ENCODE results near the gene PPP6R3. TPM values are rescaled to one million over a fixed set of nuclear protein-coding genes. Genes with fewer than 3 reads are reported as not detected.
A peak's percentile ranks its signal among the peaks of the same experiment; 100 is the strongest.
"Not testable (repeated sequence)": the region's sequence is repeated elsewhere in the genome, so short reads cannot be mapped to it uniquely, and the experiment has no call there.

PPP6R3 gene
- total RNA-seq, 1 donor from 2014 or later: 55.8 TPM

GRCh38 chr11:68469642-68470041 is 9.1 kb downstream of the PPP6R3 start:
- no peak for DNase-seq (ENCODE audit: low read depth)
- no peak for TF ChIP-seq CTCF (conservative IDR thresholded peaks at IDR 0.05; ENCODE audit: low read depth, low read length)
- no peak overlapping the region for H3K4me3 ChIP-seq (ENCODE audit: low read depth, low read length)

DNA sequence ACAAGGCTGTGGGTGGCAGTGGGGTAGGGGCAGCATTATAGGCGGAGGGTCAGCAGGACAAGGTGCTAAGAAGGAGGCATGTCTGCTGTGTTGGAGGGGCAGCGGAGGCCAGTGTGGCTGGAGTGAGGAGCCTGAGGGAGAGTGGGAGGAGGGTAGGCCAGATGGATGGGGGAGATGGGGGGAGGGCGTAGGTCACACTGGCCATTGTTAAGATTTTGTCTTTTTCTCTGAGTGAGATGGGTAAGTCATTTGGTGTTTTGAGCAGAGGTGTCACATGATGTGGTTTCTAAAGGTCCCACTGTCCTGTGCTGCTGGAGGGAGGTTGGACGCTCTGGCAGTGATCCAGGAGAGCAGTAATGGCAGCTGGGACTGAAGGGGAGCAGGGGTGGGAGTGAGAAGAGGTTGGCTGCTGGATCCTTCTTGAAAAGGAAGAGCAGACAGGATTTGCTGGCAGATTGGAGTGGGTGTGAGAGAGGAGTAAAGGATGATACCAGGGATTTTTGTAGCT is 9.8 kb downstream of the PPP6R3 start:
- DNase-seq (ENCODE audit: low read depth): no peak
- H3K4me3 ChIP-seq (ENCODE audit: low read depth, low read length): no peak overlapping the region
- no peak for TF ChIP-seq CTCF (conservative IDR thresholded peaks at IDR 0.05; ENCODE audit: low read depth, low read length)

- peak; percentile 22 for DNase-seq (ENCODE audit: low read depth)
- H3K4me3 ChIP-seq (ENCODE audit: low read depth, low read length): no peak overlapping the region
- no peak for TF ChIP-seq CTCF (conservative IDR thresholded peaks at IDR 0.05; ENCODE audit: low read depth, low read length)
Observed at GRCh38 chr11:68471360-68472340, 11.1 kb downstream of the PPP6R3 start.

DNA sequence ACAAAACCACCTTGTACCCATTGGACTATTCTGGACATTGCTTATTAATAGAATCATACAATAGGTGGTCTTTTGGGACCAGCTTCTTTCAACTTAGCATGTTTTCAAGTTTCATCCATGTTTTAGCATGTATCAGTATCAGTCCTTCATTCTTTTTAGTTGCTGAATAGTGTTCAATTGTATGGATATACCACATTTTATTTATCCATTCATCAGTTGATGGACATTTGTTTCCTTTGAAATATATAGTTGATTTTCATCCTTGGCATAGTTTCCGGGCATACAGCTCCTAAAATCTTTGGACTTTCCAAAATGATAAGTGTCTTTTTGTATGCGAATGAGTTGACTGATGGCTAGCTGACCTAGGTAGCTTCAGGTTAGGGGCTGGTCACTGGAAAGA is 12.2 kb downstream of the PPP6R3 start:
- no peak for DNase-seq (ENCODE audit: low read depth)
- TF ChIP-seq CTCF (conservative IDR thresholded peaks at IDR 0.05; ENCODE audit: low read depth, low read length): no peak
- no peak overlapping the region for H3K4me3 ChIP-seq (ENCODE audit: low read depth, low read length)

- no peak for TF ChIP-seq CTCF (conservative IDR thresholded peaks at IDR 0.05; ENCODE audit: low read depth, low read length)
- no peak overlapping the region for H3K4me3 ChIP-seq (ENCODE audit: low read depth, low read length)
- DNase-seq (ENCODE audit: low read depth): no peak
Observed at GRCh38 chr11:68473693-68474092, 13.1 kb downstream of the PPP6R3 start.

DNA sequence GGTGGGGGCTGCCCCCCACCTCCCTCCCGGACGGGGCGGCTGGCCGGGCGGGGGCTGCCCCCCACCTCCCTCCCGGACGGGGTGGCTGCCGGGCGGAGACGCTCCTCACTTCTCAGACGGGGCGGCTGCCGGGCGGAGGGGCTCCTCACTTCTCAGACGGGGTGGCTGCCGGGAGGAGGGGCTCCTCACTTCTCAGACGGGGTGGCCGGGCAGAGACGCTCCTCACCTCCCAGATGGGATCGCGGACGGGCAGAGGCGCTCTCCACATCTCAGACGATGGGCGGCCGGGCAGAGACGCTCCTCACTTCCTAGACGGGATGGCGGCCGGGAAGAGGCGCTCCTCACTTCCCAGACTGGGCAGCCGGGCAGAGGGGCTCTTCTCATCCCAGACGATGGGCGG is 15.1 kb downstream of the PPP6R3 start:
- not testable (repeated sequence) for DNase-seq (ENCODE audit: low read depth); H3K4me3 ChIP-seq (ENCODE audit: low read depth, low read length)

- no peak for DNase-seq (ENCODE audit: low read depth)
- TF ChIP-seq CTCF (conservative IDR thresholded peaks at IDR 0.05; ENCODE audit: low read depth, low read length): no peak
Observed at GRCh38 chr11:68479390-68479789, 18.8 kb downstream of the PPP6R3 start.

More at GRCh38 chr11:68479390-68479789, 18.8 kb downstream of the PPP6R3 start:
- H3K4me3 ChIP-seq (ENCODE audit: low read depth, low read length): no peak overlapping the region
